OCI-LY1 (cell line): ENCODE data around the gene SNX14.

ENCODE experiments used
- H2AFZ ChIP-seq: fragments of 200-600 bp; sonication (generic), shearing (Covaris generic); 2 replicates; pipeline ENCODE4 v1.6.0; 2014; ENCODE audit warnings: antibody characterized with exemption, mild to moderate bottlenecking, low read length
- H3F3A ChIP-seq: fragments of 200-600 bp; sonication (generic), shearing (Covaris generic); 2 replicates; pipeline ENCODE4 v1.6.0; 2014; ENCODE audit warnings: mild to moderate bottlenecking, antibody characterized with exemption, low read length, moderate library complexity; ENCODE audit not compliant: insufficient read depth
- H3K27ac ChIP-seq: fragments of 200-600 bp; sonication (generic); 2 replicates; pipeline ENCODE4 v1.5.1; 2014; ENCODE audit warnings: low read length, mixed run types, mild to moderate bottlenecking, low read depth; ENCODE audit not compliant: poor library complexity, severe bottlenecking
- H3K27me3 ChIP-seq: fragments of 200-600 bp; sonication (generic); 2 replicates; pipeline ENCODE4 v1.6.0; 2014; ENCODE audit warnings: antibody characterized with exemption, mild to moderate bottlenecking, low read length, moderate library complexity; ENCODE audit not compliant: insufficient read depth
- H3K36me3 ChIP-seq: fragments of 200-600 bp; sonication (generic); 2 replicates; pipeline ENCODE4 v1.6.1; 2014; ENCODE audit warnings: mild to moderate bottlenecking, antibody characterized with exemption, low read length, moderate library complexity, mixed read lengths; ENCODE audit not compliant: insufficient read depth
- H3K4me1 ChIP-seq: fragments of 200-600 bp; sonication (generic); 2 replicates; pipeline ENCODE4 v1.5.1; 2014; ENCODE audit warnings: mild to moderate bottlenecking, low read length, moderate library complexity; ENCODE audit not compliant: insufficient read depth, severe bottlenecking
- H3K4me2 ChIP-seq: fragments of 200-600 bp; sonication (generic), shearing (Covaris generic); 2 replicates; pipeline ENCODE4 v1.6.1; 2014; ENCODE audit warnings: low read length
- H3K4me3 ChIP-seq: fragments of 200-600 bp; sonication (generic); 2 replicates; pipeline ENCODE4 v1.5.1; 2014; ENCODE audit warnings: low read length, low read depth, mild to moderate bottlenecking, mixed read lengths; ENCODE audit not compliant: poor library complexity, severe bottlenecking
- H3K79me2 ChIP-seq: fragments of 200-600 bp; shearing (Covaris generic); 2 replicates; pipeline ENCODE4 v1.6.1; 2016; ENCODE audit warnings: mixed run types, low read length, mixed read lengths; ENCODE audit not compliant: insufficient read depth
- H3K9ac ChIP-seq: fragments of 200-600 bp; sonication (generic), shearing (Covaris generic); 2 replicates; pipeline ENCODE4 v1.6.1; 2014; ENCODE audit warnings: mild to moderate bottlenecking, low read length, mixed read lengths
- H3K9me2 ChIP-seq: fragments of 200-600 bp; sonication (generic), shearing (Covaris generic); 2 replicates; pipeline ENCODE4 v1.6.1; 2014; ENCODE audit warnings: low read depth, mild to moderate bottlenecking, low read length, mixed read lengths
- H3K9me3 ChIP-seq: fragments of 200-600 bp; shearing (Covaris generic); 2 replicates; pipeline ENCODE4 v1.6.1; 2014; ENCODE audit warnings: low read length, mixed read lengths
- H4K20me1 ChIP-seq: fragments of 200-600 bp; sonication (generic), shearing (Covaris generic); 2 replicates; pipeline ENCODE4 v1.6.0; 2016; ENCODE audit warnings: mild to moderate bottlenecking, low read length; ENCODE audit not compliant: insufficient read depth
- CTCF ChIP-seq: fragments of 200-600 bp; sonication (generic), shearing (Covaris generic); IDR thresholded peaks from 2 replicates; pipeline ENCODE4 v1.5.1; 2017; ENCODE audit warnings: mild to moderate bottlenecking, antibody characterized with exemption, low read length, moderate library complexity, mixed read lengths
- EZH2 ChIP-seq: fragments of 200-600 bp; sonication (generic), shearing (Covaris generic); IDR thresholded peaks from 2 replicates; pipeline ENCODE4 v1.8.0; 2017; ENCODE audit warnings: borderline replicate concordance, mixed run types, mild to moderate bottlenecking, antibody characterized with exemption, low read length, moderate library complexity, mixed read lengths

Gene SNX14

GRCh38 chr6:85458782-85459181 is 134.9 kb downstream of the SNX14 start:
- no peaks in the 10 kb centered on the region for H4K20me1 ChIP-seq
- H3K27me3 ChIP-seq, result no peaks in the 10 kb centered on the region
- no peak overlapping the region for H3K9ac ChIP-seq
- H3F3A ChIP-seq, result no peaks in the 10 kb centered on the region
- no peak overlapping the region for H3K4me3 ChIP-seq
- H3K4me2 ChIP-seq, result no peak overlapping the region
- H3K9me3 ChIP-seq, result no peaks in the 10 kb centered on the region
- no peaks in the 10 kb centered on the region for H3K4me1 ChIP-seq
- H3K79me2 ChIP-seq, result no peaks in the 10 kb centered on the region
- no peak overlapping the region for H3K27ac ChIP-seq
- no peak overlapping the region for H2AFZ ChIP-seq
- H3K9me2 ChIP-seq, result no peaks in the 10 kb centered on the region
- no peaks in the 10 kb centered on the region for H3K36me3 ChIP-seq
- TF ChIP-seq EZH2 (no peak), CTCF (no peak)

GRCh38 chr6:85458184-85458583 is 135.5 kb downstream of the SNX14 start:
- no peak overlapping the region for H3K9ac ChIP-seq
- no peak overlapping the region for H3K27ac ChIP-seq
- no peaks in the 10 kb centered on the region for H3K9me2 ChIP-seq
- H3K9me3 ChIP-seq, result no peaks in the 10 kb centered on the region
- H3K4me3 ChIP-seq, result no peak overlapping the region
- no peaks in the 10 kb centered on the region for H3K27me3 ChIP-seq
- no peak overlapping the region for H3K4me2 ChIP-seq
- TF ChIP-seq EZH2 (no peak), CTCF (no peak)
- H3K4me1 ChIP-seq, result no peaks in the 10 kb centered on the region
- H3K36me3 ChIP-seq, result no peaks in the 10 kb centered on the region
- no peak overlapping the region for H2AFZ ChIP-seq
- no peaks in the 10 kb centered on the region for H3F3A ChIP-seq
- no peaks in the 10 kb centered on the region for H4K20me1 ChIP-seq
- no peaks in the 10 kb centered on the region for H3K79me2 ChIP-seq

GRCh38 chr6:85456782-85457181 is 136.9 kb downstream of the SNX14 start:
- H3K9ac ChIP-seq, result no peak overlapping the region
- no peaks in the 10 kb centered on the region for H3K27me3 ChIP-seq
- H3K9me3 ChIP-seq, result no peaks in the 10 kb centered on the region
- no peaks in the 10 kb centered on the region for H3K79me2 ChIP-seq
- no peaks in the 10 kb centered on the region for H3K9me2 ChIP-seq
- H3K4me2 ChIP-seq, result no peak overlapping the region
- H2AFZ ChIP-seq, result no peak overlapping the region
- no peaks in the 10 kb centered on the region for H3F3A ChIP-seq
- H4K20me1 ChIP-seq, result no peaks in the 10 kb centered on the region
- H3K27ac ChIP-seq, result no peak overlapping the region
- H3K4me1 ChIP-seq, result no peaks in the 10 kb centered on the region
- H3K36me3 ChIP-seq, result no peaks in the 10 kb centered on the region
- TF ChIP-seq CTCF (no peak), EZH2 (no peak)
- no peak overlapping the region for H3K4me3 ChIP-seq
